ENCODE data around the gene CMIP.
A peak's percentile ranks its signal among the peaks of the same experiment; 100 is the strongest.

CMIP gene

GRCh38 chr16:81610936-81611335 is 166.3 kb downstream of the CMIP start:
- no peak for DNase-seq

GRCh38 chr16:81611721-81612120 is 167.1 kb downstream of the CMIP start:
- no peak for DNase-seq

GRCh38 chr16:81612351-81613163 is 167.9 kb downstream of the CMIP start:
- no peak for DNase-seq

- no peak for DNase-seq
Measured at GRCh38 chr16:81614171-81614570, 169.6 kb downstream of the CMIP start.

GRCh38 chr16:81614654-81615359 is 170.2 kb downstream of the CMIP start:
- no peak for DNase-seq

- no peak for DNase-seq
Measured at GRCh38 chr16:81615411-81615810, 170.8 kb downstream of the CMIP start.

- DNase-seq = no peak
Measured at GRCh38 chr16:81615833-81616232, 171.2 kb downstream of the CMIP start.

- no peak for DNase-seq
Measured at GRCh38 chr16:81616321-81617020, 171.9 kb downstream of the CMIP start.

- DNase-seq = no peak
Measured at GRCh38 chr16:81617021-81617346, 172.4 kb downstream of the CMIP start.

- no peak for DNase-seq
Measured at GRCh38 chr16:81618187-81618586, 173.6 kb downstream of the CMIP start.

- DNase-seq = no peak
Measured at GRCh38 chr16:81618661-81619060, 174.1 kb downstream of the CMIP start.

GRCh38 chr16:81620029-81620428 is 175.4 kb downstream of the CMIP start:
- no peak for DNase-seq

- DNase-seq = no peak
Measured at GRCh38 chr16:81620796-81621195, 176.2 kb downstream of the CMIP start.

GRCh38 chr16:81621496-81621895 is 176.9 kb downstream of the CMIP start:
- no peak for DNase-seq

GRCh38 chr16:81623365-81624102 is 178.9 kb downstream of the CMIP start:
- peak; percentile 1 for DNase-seq

- DNase-seq = no peak
Measured at GRCh38 chr16:81624403-81624759, 179.8 kb downstream of the CMIP start.

- no peak for DNase-seq
Measured at GRCh38 chr16:81624760-81625543, 180.3 kb downstream of the CMIP start.

- no peak for DNase-seq
Measured at GRCh38 chr16:81625544-81626153, 181.0 kb downstream of the CMIP start.

GRCh38 chr16:81626181-81626674 is 181.6 kb downstream of the CMIP start:
- DNase-seq = no peak

GRCh38 chr16:81627024-81627423 is 182.4 kb downstream of the CMIP start:
- no peak for DNase-seq

- no peak for DNase-seq
Measured at GRCh38 chr16:81627729-81628244, 183.2 kb downstream of the CMIP start.
